Eye (tissue), 1 donor: ENCODE data around the gene GPN1.
"Not testable (repeated sequence)": the region's sequence is repeated elsewhere in the genome, so short reads cannot be mapped to it uniquely, and the experiment has no call there.

Source experiments
- DNase-seq: peaks from one replicate; pipeline ENCODE4 v3.0.0-alpha.2; 2015

The GPN1 gene

DNA sequence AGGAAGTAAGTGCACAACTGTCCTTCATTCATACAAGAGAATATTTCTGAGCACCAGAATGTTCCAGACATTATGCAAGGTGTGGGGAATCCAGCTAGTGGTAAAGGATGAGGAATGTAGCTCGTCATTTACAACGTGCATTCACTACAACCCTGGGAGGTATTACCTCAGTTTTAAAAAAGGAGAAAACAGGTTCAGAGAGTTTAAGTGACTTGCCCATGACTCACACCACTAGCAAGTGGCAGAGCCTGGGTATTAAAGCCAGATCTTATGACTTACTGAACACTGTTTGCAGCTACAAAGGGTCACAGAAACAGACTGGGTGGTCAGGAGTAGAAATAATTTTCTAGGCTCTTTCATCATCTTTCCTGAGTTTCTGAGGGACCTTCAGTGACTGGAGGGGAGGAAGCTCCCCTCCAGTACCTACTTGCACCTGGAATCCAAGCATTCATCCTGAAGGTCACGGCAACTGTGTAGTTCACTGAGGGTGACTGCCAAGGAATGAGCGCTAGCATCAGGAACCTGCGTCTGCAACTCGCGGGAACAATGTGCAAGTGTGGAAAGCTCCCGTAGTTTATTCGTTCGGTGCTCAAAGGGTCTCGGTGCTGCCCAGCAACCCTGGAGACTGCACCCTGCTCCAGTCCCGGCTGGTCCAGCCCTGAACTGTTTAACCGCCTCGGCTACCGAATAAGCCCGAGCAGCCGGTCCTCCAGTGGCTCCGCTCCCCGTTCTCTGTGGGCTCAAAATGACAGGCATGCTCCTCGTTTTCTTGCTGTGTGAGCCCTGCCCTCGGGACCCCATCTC is 685 bp upstream of the GPN1 start:
- peak; percentile 42 for DNase-seq

DNA sequence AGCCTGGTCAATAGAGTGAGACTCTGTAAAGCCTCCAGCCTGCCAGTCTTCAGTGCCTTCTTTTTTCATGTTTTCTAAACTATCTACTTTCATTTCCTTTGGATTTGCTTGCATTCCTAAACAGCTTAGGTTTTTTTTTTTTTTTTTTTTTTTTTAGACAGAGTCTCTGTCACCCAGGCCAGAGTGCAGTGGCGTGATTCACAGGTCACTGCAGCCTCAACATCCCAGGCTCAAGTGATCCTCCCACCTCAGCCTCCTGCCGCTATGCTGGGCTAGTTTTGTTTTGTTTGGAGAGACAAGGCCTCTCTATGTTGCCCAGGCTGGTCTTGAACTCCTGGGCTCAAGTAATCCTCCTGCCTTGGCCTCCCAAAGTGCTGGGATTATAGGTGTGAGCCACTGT is 1.4 kb downstream of the GPN1 start:
- DNase-seq, result not testable (repeated sequence)

DNA sequence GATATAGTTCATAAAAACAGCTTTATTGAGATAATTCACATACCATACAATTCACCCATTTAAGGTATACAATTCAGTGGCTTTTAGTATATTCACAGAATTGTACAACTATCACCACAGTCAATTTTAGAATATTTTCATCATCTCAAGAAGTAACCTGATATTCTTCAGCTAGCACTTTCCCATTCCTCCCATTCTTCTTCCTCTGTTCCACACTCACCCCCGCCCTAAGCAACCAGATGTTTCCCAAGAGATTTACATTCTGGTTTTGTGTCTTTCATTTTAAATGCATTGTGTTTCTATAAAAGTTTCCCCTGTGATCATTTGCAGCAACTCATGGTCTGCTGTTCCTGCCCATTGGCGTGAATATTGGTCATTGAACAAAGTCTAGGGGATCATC is 5.4 kb downstream of the GPN1 start:
- no peak for DNase-seq

DNA sequence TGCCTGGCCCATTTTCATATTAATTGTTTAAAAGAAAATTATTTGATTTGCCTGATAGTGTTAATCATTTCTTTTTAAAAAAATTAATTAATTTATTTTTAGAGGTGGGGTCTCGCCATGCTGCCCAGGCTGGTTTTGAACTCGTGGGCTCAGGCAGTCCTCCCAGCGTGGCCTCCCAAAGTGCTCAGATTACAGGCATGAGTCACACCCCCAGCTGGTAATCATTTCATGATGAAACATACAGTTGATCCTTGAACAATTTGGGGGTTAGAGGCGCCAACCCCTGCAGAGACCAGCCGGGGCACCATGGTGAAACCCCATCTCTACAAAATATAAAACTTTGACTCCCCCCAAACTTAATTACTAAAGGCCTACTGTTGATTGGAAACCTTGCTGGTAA is 7.9 kb downstream of the GPN1 start:
- no peak for DNase-seq

DNA sequence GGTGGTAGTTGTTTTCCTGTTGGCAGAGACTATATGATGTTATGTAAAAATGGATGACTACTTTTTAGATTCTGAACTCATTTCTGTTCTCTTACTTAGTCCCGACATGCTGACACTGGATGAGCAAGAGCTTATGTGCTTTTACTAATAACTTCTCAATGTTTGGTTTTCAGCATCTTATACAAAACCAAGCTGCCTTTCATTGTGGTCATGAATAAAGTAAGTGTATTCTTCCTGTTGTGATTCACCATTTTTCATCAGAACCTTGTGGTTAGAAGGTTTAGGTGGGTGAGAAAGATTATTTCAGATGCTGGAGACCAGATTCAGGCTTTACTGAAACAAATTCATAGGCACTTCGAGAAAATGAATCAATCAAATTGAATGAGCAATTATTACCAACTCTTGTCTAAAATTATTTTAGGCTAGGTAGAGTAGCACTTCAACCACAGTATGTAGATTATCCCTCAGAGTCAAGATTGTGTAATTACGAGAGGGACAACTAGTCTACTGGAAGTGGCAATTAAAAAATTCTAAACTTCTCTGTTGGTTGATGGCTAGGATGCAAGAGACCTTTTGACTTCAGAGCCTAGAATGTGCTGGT is 9.3 kb downstream of the GPN1 start:
- DNase-seq, result no peak

DNA sequence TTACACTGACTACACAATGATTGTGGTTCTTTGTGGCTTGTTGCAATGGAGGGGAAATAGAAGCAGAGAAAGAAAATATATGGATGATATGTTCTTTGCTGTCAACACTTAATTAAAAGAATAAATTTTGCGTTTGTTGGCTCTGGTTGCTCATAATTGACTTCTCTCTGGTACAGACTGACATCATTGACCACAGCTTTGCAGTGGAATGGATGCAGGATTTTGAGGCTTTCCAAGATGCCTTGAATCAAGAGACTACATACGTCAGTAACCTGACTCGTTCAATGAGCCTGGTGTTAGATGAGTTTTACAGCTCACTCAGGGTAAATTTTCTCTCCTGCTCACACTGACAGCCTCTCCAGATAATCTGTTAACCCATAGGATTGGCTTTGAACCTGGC is 9.9 kb downstream of the GPN1 start:
- no peak for DNase-seq

DNA sequence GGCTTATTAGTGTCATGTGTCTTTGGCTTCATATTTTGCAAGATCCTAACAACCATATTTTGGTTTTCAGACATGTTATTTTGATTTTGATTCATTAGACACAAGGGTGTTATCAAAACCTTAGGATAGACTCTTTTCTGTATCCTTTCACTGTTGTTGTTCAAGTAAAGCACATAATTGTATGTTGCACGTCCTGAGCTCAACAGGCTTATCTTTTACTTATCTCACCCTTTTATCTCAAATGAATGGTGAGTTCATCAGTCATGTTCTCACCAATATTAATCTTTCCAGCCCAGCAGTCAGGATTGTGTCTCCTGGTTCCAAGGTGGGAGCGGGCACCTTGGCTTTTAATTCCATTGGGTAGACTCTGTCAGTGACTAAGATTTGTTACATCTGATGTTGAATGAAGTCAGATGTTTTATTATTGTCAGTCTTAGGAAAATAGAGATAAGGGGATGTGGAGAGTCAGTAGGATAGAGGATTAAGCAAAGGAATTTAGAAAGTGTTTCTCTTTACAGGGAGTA is 11.9 kb downstream of the GPN1 start:
- no peak for DNase-seq

DNA sequence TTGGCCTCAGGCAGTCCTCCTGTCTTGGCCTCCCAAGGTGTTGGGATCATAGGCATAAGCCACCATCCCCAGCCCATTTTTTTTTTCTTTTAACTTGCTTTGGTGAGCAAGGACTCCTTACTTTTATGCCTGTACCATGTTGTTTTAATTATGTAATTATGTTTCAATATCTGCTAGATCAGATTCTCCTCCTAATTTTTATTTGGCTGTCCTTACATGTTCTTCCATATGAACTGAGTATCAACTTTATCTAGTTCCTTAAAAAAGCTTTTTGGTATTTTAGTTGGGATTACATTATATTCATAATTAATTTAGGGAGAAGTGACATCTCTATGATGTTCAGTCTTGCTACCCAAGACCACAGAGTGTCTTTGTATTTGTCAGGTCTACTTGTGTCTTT is 16.3 kb downstream of the GPN1 start:
- no peak for DNase-seq

DNA sequence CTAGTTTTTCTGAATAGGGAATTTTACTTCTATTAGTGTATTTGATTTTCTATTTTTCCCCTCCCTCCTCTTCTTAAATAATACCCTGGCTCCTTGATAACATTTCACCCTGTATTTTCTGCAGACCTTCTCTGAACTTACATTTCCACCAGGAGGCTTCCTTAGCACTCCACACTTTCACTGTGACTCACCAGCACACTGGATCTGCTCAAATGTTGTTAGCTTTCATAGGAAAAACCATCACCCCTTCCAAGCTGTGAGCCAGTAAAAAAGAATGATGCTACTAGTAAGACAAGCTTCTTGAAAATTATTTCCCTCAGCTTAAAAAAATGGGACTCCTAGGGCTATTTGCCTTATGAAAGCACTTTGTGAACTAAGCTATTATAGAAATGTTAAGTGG is 18.4 kb downstream of the GPN1 start:
- no peak for DNase-seq

DNA sequence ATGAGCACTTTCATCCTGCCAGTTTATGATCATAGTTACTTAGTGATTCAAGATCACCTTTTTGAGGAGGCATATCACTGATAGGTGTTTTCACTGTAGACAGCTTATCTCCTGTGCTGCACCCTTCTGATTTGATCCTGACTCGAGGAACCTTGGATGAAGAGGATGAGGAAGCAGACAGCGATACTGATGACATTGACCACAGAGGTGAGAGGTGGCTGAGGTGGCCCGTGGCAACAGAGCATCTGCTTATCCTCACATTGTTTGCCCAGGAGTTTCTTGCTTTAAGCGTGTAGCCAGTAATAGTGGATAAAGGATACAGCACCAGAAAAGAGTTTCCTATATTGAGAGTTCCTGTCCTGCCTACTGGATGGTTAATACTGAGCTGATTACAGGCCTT is 18.9 kb downstream of the GPN1 start:
- DNase-seq, result no peak

DNA sequence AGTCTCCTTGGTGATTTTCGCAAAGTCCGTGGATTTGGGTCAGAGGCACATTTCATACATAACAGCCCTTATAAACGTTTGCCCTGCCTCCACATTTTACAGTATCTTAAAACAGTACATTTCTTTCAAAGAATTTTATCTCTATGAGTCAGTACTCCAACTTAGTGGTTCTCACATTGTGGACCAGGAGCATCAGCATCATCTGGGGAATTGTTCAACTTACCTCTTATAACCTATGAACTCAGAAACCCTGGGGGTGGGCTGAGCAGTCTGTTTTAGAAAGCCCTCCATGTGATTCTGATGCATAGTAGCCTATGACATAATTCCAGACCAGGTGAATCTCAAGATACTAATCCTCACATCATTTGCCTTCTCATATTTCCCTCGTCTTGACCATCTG is 22.2 kb downstream of the GPN1 start:
- DNase-seq, result no peak

DNA sequence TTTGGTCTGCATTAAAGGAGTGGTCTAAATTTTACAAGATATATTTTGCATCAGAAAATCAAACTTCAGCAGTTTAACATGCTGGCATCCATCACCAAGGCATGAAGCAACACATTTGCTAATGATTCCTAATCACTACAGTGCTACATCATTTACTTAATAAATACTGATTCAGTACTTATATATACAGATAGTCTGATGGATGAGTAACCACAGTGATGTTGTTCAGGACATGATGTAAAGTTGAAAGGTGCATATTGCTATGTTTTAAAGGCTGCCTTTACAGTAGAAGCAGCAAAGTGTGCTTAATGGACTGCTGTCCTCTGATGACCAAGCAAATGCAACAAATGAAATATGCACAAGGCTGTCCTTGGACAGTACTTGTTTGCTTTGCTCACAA is 23.5 kb downstream of the GPN1 start:
- DNase-seq, result no peak

DNA sequence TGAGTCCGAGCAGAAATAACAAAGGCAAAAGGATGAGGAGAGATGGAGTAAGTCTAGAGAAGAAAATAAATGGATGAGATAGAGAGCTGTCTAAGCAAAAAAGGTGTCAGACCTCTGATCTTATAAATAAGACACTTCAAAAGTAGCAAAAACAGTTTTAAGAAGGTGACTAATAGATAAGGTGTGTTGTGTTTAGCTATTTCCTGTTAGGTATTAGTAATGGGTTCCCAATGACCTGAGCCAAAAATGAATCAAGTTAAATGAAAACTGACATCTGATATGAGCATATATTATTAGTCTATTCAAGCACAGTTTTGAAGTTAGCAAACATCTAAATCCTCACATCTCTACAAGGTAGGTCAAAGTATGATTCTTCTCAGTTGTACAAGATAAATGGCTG is 23.9 kb downstream of the GPN1 start:
- DNase-seq, result no peak

DNA sequence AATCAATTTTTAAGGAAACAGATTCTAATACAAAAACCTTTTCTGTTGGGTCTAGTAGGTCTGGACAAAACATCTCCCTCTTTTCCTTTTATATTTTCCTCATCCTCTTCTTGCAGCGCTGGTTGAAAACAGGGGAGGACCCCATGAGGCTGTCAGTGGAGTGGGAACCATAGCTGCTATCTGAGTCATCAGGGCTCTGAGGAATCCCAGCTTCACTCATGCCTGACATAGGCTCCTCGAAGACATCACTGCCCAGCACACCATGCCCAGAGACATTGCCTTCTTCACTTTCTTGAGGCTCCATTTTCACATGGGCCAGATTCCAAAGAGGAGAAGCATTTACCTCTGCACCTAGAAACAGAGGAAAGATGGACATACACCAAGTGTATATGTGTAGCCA is 24.5 kb downstream of the GPN1 start:
- DNase-seq, result no peak

DNA sequence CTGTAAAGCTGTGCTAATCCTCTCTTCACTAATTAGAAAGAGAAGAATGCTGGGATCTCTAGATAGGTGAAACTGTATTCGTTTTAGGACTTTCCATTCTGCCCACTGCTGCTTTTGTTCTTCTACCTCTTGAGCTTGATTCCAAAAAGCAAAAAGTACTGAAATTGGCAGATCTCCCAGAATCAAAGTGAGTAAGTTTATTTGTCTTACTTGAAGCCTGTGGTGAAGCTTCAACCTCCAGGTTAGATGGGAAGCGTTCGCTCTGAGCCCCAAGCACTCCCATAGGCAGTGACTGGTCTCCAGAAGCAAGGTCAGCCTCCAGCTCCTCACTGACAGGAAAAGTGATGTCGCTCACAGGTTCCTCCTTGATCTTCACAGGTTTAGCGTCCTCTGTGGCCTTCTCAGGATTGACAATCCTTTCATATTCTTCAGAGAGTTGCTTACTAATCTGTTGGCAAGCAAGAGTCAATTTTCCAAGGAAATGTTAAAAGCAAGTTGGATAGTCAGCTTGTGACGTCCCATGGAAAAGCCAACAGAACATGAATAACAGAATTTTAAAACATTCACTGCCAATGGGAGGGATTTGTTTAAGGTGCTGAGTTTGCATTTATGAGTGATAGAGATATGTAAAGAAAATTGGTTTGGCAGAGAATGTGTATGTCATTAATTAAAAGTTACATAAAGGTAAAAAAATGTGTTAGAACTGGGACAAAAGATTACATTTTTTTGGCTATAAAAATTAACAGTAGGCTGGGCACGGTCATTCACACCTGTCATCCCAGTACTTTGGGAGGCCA is 26.5 kb downstream of the GPN1 start:
- DNase-seq, result no peak

DNA sequence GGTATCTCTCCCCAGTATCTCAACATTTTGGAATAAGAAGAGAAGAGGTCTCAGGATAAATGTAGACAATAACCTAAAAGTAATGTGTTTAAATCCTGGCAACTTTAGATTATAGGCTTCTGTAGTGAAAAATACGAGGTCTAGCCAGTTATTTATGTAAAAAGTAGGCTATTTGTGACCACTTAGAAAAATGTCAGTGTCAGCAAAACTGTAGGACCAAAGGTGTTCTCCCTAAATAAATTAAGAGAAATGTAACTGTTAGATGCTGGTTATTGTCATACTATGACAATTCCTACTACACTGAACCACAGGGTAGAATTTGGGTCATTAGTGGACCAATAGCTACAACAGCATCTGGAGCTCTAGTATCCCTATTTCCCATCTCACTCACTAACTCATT is 32.5 kb downstream of the GPN1 start:
- DNase-seq, result no peak

DNA sequence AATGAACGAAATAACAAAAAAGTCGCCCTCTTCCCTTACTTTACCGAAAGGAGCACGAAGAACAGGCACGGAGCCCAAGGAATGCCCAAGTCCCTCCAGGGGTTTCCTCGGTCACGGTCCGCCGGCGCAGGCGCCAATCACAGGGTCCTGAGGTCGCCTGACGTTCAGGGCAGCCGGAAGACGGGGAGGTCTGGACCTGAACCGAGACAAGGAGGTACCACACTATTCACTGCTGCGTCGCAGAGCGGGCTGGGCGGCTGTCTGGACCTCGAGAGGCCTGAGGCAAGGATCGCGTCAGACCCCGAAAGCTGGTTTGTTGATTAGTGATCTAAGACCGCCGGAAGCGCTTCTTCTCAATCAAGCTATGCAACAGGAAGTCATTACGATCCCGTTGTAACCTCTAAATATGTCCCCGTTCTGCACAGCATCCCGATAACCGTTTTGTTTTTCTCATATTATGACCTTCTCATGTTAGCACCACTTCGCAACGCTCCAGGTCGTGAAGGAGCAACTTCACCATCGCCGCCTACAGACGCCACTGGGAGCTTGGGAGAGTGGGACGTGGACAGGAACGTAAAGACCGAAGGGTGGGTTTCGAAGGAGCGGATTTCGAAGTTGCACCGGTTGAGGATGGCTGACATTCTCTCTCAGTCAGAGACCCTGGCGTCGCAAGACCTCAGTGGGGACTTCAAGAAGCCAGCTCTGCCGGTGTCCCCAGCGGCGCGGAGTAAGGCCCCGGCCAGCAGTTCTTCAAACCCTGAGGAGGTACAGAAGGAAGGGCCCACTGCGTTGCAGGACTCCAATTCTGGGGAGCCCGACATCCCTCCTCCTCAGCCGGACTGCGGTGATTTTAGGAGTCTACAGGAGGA is 34.7 kb downstream of the GPN1 start, which contains the start of the genes SLC4A1AP and SUPT7L:
TSS of gene SLC4A1AP (plus strand) at position 605 of the 869 bp plus-strand sequence. CDS start at position 631, 26 bp downstream.
TSS of gene SUPT7L (minus strand) at position 330 of the 869 bp plus-strand sequence. CDS start 1,422 bp downstream, outside the sequence.
- DNase-seq, result peak; percentile 95

DNA sequence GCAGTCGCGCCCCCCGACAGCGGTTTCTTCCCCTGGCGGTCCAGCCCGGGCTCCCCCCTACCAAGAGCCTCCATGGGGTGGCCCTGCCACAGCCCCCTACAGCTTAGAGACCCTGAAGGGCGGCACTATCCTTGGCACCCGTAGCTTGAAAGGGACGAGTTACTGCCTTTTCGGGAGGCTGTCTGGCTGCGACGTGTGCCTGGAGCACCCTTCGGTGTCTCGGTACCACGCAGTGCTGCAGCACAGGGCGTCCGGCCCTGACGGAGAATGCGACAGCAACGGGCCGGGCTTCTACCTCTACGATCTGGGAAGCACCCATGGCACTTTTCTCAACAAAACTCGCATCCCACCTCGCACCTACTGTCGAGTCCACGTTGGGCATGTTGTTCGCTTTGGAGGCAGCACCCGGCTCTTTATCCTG is 35.3 kb downstream of the GPN1 start:
- no peak for DNase-seq

DNA sequence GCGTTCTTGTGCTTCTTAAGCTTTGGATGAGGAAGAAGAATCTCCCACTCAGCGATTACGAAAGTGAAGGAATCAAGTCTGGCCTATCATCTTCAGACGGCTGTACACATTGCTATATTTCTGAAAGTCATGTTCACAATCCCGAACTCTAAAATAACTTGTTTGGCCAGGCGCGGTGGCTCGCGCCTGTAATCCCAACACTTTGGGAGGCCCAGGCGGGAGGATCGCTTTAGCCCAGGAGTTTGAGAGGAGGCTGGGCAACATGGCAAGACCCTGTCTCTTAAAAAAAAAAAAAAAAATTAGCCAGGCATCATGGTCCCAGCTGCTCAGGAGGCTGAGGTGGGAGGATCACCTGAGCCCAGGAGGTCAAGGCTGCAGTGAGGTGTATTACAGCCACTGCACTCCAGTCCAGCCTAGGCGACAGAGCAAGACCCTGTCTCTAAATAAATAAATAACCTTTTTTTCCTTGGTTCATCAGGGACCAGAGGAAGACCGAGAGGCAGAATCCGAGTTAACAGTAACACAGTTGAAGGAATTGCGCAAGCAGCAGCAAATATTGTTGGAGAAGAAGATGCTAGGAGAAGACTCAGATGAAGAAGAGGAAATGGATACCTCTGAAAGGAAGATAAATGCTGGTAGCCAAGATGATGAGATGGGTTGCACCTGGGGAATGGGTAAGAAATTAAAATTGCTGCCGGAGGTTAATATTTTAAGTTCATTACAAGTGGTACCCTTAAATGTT is 35.9 kb downstream of the GPN1 start:
- no peak for DNase-seq

DNA sequence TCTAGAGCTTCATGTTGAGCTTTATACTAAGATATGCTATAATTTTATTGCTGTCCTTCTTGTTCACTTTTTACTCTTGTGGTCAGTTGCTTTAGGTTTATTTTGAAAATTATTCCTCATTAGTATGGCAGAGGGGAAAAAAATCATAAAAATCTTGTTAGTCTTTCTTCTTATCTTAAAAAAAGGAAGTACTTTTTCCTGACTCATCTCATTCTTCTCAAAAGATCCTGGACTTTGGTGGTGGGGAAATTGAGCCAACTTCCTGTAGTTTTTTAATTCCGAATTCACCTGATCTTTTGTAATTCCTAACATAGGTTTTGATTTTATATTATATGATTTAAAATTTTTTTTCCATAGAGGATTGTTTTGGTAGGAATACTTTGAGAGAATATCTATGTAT is 38.6 kb downstream of the GPN1 start:
- no peak for DNase-seq

DNA sequence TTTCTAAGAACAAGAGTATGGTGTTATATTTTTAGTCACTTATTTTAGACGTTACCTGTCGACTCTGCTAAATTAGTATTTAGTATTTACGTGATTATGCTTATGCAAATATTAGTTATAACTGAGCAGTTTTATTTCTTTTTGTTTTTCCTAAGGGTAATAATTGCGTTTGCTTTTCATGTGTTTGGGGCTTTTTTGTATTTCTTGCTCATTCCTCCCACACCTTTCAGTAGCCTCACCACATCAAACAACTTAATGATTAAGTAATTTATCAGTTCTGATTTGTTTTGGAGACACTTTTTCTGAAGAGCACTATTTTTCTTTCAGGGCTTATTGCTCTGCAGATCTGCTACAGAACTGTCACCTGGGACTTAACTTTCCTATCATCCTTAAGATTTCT is 42.4 kb downstream of the GPN1 start:
- DNase-seq, result no peak
